HepG2 (cell line): ENCODE data around the gene VILL. TPM values are rescaled to one million over a fixed set of nuclear protein-coding genes. Genes with fewer than 3 reads are reported as not detected.

Experiments used
- ATAC-seq: fragments of 200-7000 bp; cut with Tn5 transposase; 3 replicates; pipeline ENCODE4 v1.9.1; 2020; ENCODE audit warnings: mild to moderate bottlenecking, moderate library complexity
- BruUV-seq: library from RNA; stranded (reverse); fragments of 400-500 nt; replicated peaks from 2 replicates; lab custom pipeline; 2021; lab: Mats Ljungman, UMichigan
- CTCF ChIA-PET: fragments of 300-600 bp; formaldehyde crosslinking; extraction: SDS; loops from one replicate; lab custom pipeline; 2021; ENCODE audit warnings: low total read pairs, inconsistent platforms, low intra/inter-chr PET ratio; lab: Yijun Ruan, JAX
- POLR2A ChIA-PET: fragments of 350-600 bp; sonication (Branson Sonifier 250); formaldehyde crosslinking; loops from one replicate; lab custom pipeline; 2020; ENCODE audit warnings: antibody characterized with exemption, inconsistent platforms; lab: Yijun Ruan, JAX
- DNase-seq: peaks from one replicate; pipeline ENCODE4 v3.0.0-alpha.2; 2015; ENCODE audit warnings: low spot score
- FAIRE-seq: peaks from 3 replicates; lab custom pipeline; 2011; peaks lifted over from hg19 to GRCh38; lab: Jason Lieb, UNC
- H2AFZ ChIP-seq: one replicate; pipeline ENCODE4 v1.6.1; 2011; ENCODE audit warnings: low read length, inconsistent platforms
- H3K27ac ChIP-seq: fragments of 300-600 bp; 3 replicates; pipeline ENCODE4 v1.8.0; 2011; ENCODE audit warnings: mixed run types, mild to moderate bottlenecking, mixed read lengths, low read length, inconsistent platforms; ENCODE audit not compliant: insufficient read depth; ENCODE audit errors: extremely low read length
- H3K27me3 ChIP-seq, 2 experiments: fragments of 200-600 bp in 1 of 2; 2 replicates in 1 of 2; 3 replicates in 1 of 2; pipeline versions ENCODE4 v1.6.0 to v1.8.0; 2011; ENCODE audit warnings: low read length in 2 of 2, mild to moderate bottlenecking in 2 of 2, moderate library complexity in 2 of 2, inconsistent platforms in 1 of 2; ENCODE audit not compliant: insufficient read depth in 2 of 2, control insufficient read depth in 1 of 2
- H3K36me3 ChIP-seq, 2 experiments: fragments of 200-600 bp in 1 of 2; replicated peaks in 1 of 2; 2 replicates in 1 of 2; 3 replicates in 1 of 2; pipeline versions ENCODE4 v1.5.1 to v1.8.0; 2011; ENCODE audit warnings: low read length in 2 of 2, inconsistent platforms in 1 of 2; ENCODE audit not compliant: insufficient read depth in 2 of 2, control insufficient read depth in 1 of 2
- H3K4me1 ChIP-seq: 2 replicates; pipeline ENCODE4 v1.5.1; 2012; ENCODE audit warnings: low read length, inconsistent platforms; ENCODE audit not compliant: insufficient read depth
- H3K4me2 ChIP-seq: 2 replicates; pipeline ENCODE4 v1.6.0; 2011; ENCODE audit warnings: low read depth, low read length, inconsistent platforms
- H3K4me3 ChIP-seq, 3 experiments: fragments of 200-600 bp in 1 of 3; sonication (generic), shearing (Covaris generic) in 1 of 3; replicated peaks in 1 of 3; 2 replicates each; pipeline ENCODE4 v1.5.1; 2011 to 2016; ENCODE audit warnings: low read length in 3 of 3, inconsistent platforms in 2 of 3, low read depth in 2 of 3, mild to moderate bottlenecking in 2 of 3, control low read depth in 1 of 3, mixed read lengths in 1 of 3; ENCODE audit not compliant: insufficient read depth in 1 of 3
- H3K79me2 ChIP-seq: one replicate; pipeline ENCODE4 v1.6.1; 2011; ENCODE audit warnings: low read length, inconsistent platforms; ENCODE audit not compliant: insufficient read depth
- H3K9ac ChIP-seq: 2 replicates; pipeline ENCODE4 v1.6.0; 2011; ENCODE audit warnings: mild to moderate bottlenecking, low read depth, low read length, inconsistent platforms; ENCODE audit not compliant: insufficient read depth
- H3K9me3 ChIP-seq: 2 replicates; pipeline ENCODE4 v1.5.1; 2012; ENCODE audit warnings: mild to moderate bottlenecking, low read length
- H4K20me1 ChIP-seq: 2 replicates; pipeline ENCODE4 v1.6.0; 2011; ENCODE audit warnings: inconsistent platforms, mild to moderate bottlenecking, low read length, moderate library complexity; ENCODE audit not compliant: insufficient read depth
- ATF2 ChIP-seq: sonication (generic); formaldehyde crosslinking; IDR thresholded peaks from 2 replicates; pipeline ENCODE4 v1.4.0; 2020; ENCODE audit warnings: missing genetic modification reagents
- ATF7-NPFF ChIP-seq: sonication (generic); formaldehyde crosslinking; IDR thresholded peaks from 2 replicates; pipeline ENCODE4 v1.8.1; 2023; ENCODE audit warnings: mild to moderate bottlenecking, low read depth, missing genetic modification reagents, moderate library complexity
- KAT7 ChIP-seq: IDR thresholded peaks from 2 replicates; pipeline ENCODE4 v1.6.1; 2018; ENCODE audit warnings: borderline replicate concordance, missing compliant biosample characterization
- KAT8 ChIP-seq: IDR thresholded peaks from 2 replicates; pipeline ENCODE4 v1.6.1; 2016; ENCODE audit warnings: missing genetic modification reagents, missing compliant biosample characterization
- MXD4 ChIP-seq: IDR thresholded peaks from 2 replicates; pipeline ENCODE4 v1.6.1; 2016; ENCODE audit warnings: mild to moderate bottlenecking, missing biosample characterization, missing genetic modification reagents
- SMAD1 ChIP-seq: sonication (generic); formaldehyde crosslinking; IDR thresholded peaks from 2 replicates; pipeline ENCODE4 v1.4.0; 2020; ENCODE audit warnings: missing genetic modification reagents, low read depth, mild to moderate bottlenecking, borderline replicate concordance
- SP4 ChIP-seq: sonication (generic); formaldehyde crosslinking; IDR thresholded peaks from 2 replicates; pipeline ENCODE4 v1.8.1; 2023; ENCODE audit warnings: mild to moderate bottlenecking, missing genetic modification reagents
- YEATS2 ChIP-seq: sonication (generic); formaldehyde crosslinking; IDR thresholded peaks from 2 replicates; pipeline ENCODE4 v1.4.0; 2020; ENCODE audit warnings: missing genetic modification reagents, borderline replicate concordance
- ZNF670 ChIP-seq: sonication (generic); formaldehyde crosslinking; IDR thresholded peaks from 2 replicates; pipeline ENCODE4 v1.8.0; 2022; ENCODE audit warnings: mild to moderate bottlenecking, missing genetic modification reagents, borderline replicate concordance
- ZNF775 ChIP-seq: sonication (generic); formaldehyde crosslinking; IDR thresholded peaks from 2 replicates; pipeline ENCODE4 v1.4.0; 2020; ENCODE audit warnings: missing genetic modification reagents, mild to moderate bottlenecking, moderate library complexity, borderline replicate concordance
- WGBS: methylation state at CpG from one replicate; pipeline ENCODE4 v1.1.6; 2017; ENCODE audit warnings: low lambda C conversion rate; 5-methylcytosine and 5-hydroxymethylcytosine counted together
- in situ Hi-C: cut with HindIII; loops from 2 replicates; pipeline ENCODE4 v1.10.0; 2017; ENCODE audit warnings: low pct_unique_long_range_greater_than_20kb; ENCODE audit not compliant: extremely low pct_ligation_motif_present
- intact Hi-C: fragments of 100-400 bp; cut with micrococcal nuclease; formaldehyde crosslinking; loops from one replicate; pipeline ENCODE4 v1.10.0; 2022; ENCODE audit not compliant: unreplicated experiment
- polyA plus RNA-seq, 8 experiments: library from polyadenylated mRNA; depleted of rRNA in 3 of 8; stranded (reverse) in 7 of 8; unstranded in 1 of 8; fragments of >200 nt; fragmentation: Illumina TruSeq in 4 of 8; extraction: Trizol in 4 of 8; gene quantifications; 2 replicates each; pipeline versions ENCODE4 v1.2.1 to v1.2.3, GENCODE V29; 2011 to 2016; ENCODE audit warnings: low read depth in 4 of 8, missing spikeins in 1 of 8, mixed read lengths in 1 of 8; ENCODE audit not compliant: insufficient read depth in 1 of 8
- total RNA-seq, 5 experiments: library from RNA; depleted of rRNA; stranded (reverse); fragments of >200 nt; fragmentation: Illumina TruSeq; extraction: Trizol; gene quantifications; 2 replicates each; pipeline ENCODE4 v1.2.3, GENCODE V29; 2016; ENCODE audit warnings: low read depth in 1 of 5
- TF ChIP-seq, protein P1 (sequence below): sonication (generic); IDR thresholded peaks from 2 replicates; pipeline ENCODE4 v1.6.1; 2016; ENCODE audit warnings: low read depth, borderline replicate concordance
- TF ChIP-seq, protein P2 (sequence below): conservative IDR thresholded peaks from 2 replicates; pipeline ENCODE4 v1.6.1; 2018; ENCODE audit warnings: missing genetic modification reagents
- TF ChIP-seq, protein P3 (sequence below): sonication (generic); formaldehyde crosslinking; IDR thresholded peaks from 2 replicates; pipeline ENCODE4 v1.4.0; 2020; ENCODE audit warnings: missing genetic modification reagents
- TF ChIP-seq, protein P4 (sequence below): sonication (generic); formaldehyde crosslinking; IDR thresholded peaks from 2 replicates; pipeline ENCODE4 v1.5.0; 2020; ENCODE audit warnings: missing genetic modification reagents, mild to moderate bottlenecking, borderline replicate concordance
- TF ChIP-seq, protein P5 (sequence below): sonication (generic); formaldehyde crosslinking; IDR thresholded peaks from 2 replicates; pipeline ENCODE4 v1.4.0; 2020; ENCODE audit warnings: missing genetic modification reagents

Gene VILL
- total and polyA plus RNA-seq, 2 of the 13 experiments (the other 11 are each of a cell fraction or from before 2014, with no cell fraction given) = 3.2 to 5.3 TPM

DNA sequence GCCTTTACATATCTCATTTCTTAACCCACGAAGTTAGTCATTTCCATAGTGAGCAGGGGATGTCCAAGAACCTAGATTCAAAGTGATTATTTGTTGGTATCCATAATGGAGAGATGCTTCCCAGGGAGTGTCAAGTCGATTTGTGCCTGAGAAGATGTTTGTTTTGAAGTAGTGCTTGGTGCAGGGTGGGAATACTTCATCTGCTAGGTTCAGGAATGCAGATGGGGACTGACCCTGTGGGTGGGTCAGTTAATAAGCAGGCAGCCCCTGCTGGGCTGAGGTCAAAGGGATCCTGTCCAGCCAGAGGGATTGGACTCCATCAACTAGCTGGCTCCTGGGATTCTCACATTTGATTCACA lies 44.1 kb upstream of the VILL start (continued):
- TF ChIP-seq, protein P1, sequence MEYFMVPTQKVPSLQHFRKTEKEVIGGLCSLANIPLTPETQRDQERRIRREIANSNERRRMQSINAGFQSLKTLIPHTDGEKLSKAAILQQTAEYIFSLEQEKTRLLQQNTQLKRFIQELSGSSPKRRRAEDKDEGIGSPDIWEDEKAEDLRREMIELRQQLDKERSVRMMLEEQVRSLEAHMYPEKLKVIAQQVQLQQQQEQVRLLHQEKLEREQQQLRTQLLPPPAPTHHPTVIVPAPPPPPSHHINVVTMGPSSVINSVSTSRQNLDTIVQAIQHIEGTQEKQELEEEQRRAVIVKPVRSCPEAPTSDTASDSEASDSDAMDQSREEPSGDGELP = no peak
- TF ChIP-seq, protein P2, sequence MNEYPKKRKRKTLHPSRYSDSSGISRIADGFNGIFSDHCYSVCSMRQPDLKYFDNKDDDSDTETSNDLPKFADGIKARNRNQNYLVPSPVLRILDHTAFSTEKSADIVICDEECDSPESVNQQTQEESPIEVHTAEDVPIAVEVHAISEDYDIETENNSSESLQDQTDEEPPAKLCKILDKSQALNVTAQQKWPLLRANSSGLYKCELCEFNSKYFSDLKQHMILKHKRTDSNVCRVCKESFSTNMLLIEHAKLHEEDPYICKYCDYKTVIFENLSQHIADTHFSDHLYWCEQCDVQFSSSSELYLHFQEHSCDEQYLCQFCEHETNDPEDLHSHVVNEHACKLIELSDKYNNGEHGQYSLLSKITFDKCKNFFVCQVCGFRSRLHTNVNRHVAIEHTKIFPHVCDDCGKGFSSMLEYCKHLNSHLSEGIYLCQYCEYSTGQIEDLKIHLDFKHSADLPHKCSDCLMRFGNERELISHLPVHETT (CRISPR knock-in tag) = no peak
- TF ChIP-seq MXD4 (CRISPR knock-in tag) = no peak
- TF ChIP-seq SP4 = no peak
- TF ChIP-seq KAT8 (CRISPR knock-in tag) = no peak
- no peak for TF ChIP-seq ATF2 (CRISPR knock-in tag)

DNA sequence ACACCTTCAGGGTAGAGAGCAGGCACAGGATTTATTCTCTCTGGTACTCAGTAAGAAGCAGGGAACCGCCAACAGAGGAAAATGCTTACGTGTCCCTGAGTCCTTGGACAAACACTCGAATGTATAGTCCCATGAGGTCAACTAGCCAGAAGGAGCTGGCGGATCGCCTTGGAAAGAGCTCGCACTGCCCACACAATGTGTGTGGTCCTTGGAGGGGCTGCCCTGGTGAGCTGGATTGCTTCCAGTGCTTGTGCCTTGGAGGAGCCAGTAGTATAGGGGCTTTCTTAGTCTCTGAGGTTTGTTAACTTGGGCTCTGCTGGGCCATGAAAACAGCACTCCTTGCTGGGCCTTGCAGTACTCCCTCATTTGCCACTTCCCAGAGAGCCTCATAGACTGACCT lies 40.7 kb upstream of the VILL start:
- in situ Hi-C loops = no loop called here
- Histone ChIP-seq H3K9ac (no peak overlapping the region), H2AFZ (no peak overlapping the region), H3K4me3 (no peak overlapping the region), H3K36me3 (peaks cover 14 to 65% of the 10 kb centered on the region in 2 experiments), H3K27ac (no peak overlapping the region), H3K9me3 (no peaks in the 10 kb centered on the region), H3K4me2 (no peak overlapping the region), H3K4me1 (peaks cover 17% of the 10 kb centered on the region), H3K27me3 (no peaks in the 10 kb centered on the region), H4K20me1 (no peaks in the 10 kb centered on the region), H3K79me2 (peaks cover 10% of the 10 kb centered on the region)
- WGBS = 96% methylated on average over 6 of the region's 6 CpGs
- ATAC-seq (no peak), FAIRE-seq (no peak), DNase-seq (no peak)
- intact Hi-C loops = no loop called here
- POLR2A ChIA-PET = interaction anchor here (0.6 kb wide), 1 partner anchor 13 kb away, joined by 4 read pairs; no protein-coding TSS in a partner anchor
- no TSS peak for BruUV-seq
- CTCF ChIA-PET = no interaction called here
- TF ChIP-seq SMAD1 (no peak), ZNF775 (CRISPR knock-in tag) (no peak), YEATS2 (CRISPR knock-in tag) (no peak), ZNF670 (CRISPR knock-in tag) (no peak), ATF7-NPFF (no peak), KAT7 (no peak)
- TF ChIP-seq, protein P3, sequence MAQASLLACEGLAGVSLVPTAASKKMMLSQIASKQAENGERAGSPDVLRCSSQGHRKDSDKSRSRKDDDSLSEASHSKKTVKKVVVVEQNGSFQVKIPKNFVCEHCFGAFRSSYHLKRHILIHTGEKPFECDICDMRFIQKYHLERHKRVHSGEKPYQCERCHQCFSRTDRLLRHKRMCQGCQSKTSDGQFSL = no peak
- TF ChIP-seq, protein P4, sequence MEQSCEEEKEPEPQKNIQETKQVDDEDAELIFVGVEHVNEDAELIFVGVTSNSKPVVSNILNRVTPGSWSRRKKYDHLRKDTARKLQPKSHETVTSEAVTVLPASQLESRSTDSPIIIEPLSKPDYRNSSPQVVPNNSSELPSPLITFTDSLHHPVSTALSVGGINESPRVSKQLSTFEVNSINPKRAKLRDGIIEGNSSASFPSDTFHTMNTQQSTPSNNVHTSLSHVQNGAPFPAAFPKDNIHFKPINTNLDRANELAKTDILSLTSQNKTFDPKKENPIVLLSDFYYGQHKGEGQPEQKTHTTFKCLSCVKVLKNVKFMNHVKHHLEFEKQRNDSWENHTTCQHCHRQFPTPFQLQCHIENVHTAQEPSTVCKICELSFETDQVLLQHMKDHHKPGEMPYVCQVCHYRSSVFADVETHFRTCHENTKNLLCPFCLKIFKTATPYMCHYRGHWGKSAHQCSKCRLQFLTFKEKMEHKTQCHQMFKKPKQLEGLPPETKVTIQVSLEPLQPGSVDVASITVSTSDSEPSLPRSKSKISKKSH (CRISPR knock-in tag) = no peak
- TF ChIP-seq, protein P5, sequence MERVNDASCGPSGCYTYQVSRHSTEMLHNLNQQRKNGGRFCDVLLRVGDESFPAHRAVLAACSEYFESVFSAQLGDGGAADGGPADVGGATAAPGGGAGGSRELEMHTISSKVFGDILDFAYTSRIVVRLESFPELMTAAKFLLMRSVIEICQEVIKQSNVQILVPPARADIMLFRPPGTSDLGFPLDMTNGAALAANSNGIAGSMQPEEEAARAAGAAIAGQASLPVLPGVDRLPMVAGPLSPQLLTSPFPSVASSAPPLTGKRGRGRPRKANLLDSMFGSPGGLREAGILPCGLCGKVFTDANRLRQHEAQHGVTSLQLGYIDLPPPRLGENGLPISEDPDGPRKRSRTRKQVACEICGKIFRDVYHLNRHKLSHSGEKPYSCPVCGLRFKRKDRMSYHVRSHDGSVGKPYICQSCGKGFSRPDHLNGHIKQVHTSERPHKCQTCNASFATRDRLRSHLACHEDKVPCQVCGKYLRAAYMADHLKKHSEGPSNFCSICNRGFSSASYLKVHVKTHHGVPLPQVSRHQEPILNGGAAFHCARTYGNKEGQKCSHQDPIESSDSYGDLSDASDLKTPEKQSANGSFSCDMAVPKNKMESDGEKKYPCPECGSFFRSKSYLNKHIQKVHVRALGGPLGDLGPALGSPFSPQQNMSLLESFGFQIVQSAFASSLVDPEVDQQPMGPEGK (CRISPR knock-in tag) = no peak
